ENCODE data around the gene CIDEC.
"Not testable (repeated sequence)": the region's sequence is repeated elsewhere in the genome, so short reads cannot be mapped to it uniquely, and the experiment has no call there.

- not testable (repeated sequence) for TF ChIP-seq POLR2A (IDR thresholded peaks at IDR 0.05; ENCODE audit: insufficient read depth in 1 of 2, low read depth in 2 of 2, low read length in 2 of 2); NRL (CRISPR knock-in tag; IDR thresholded peaks at IDR 0.05; ENCODE audit: borderline replicate concordance); CTCF (CRISPR knock-in tag; IDR thresholded peaks at IDR 0.05); HNF1B (CRISPR knock-in tag; IDR thresholded peaks at IDR 0.05); HCFC1 (IDR thresholded peaks at IDR 0.05; ENCODE audit: low read depth, low read length); GPBP1L1 (CRISPR knock-in tag; IDR thresholded peaks at IDR 0.05); RFX5 (IDR thresholded peaks at IDR 0.05; ENCODE audit: low read depth, low read length); BRCA1 (CRISPR knock-in tag; IDR thresholded peaks at IDR 0.05); MXD4 (CRISPR knock-in tag; IDR thresholded peaks at IDR 0.05); ZNF878 (CRISPR knock-in tag; IDR thresholded peaks at IDR 0.05); NONO (IDR thresholded peaks at IDR 0.05); NONO (CRISPR knock-in tag; conservative IDR thresholded peaks at IDR 0.05); ZBTB21 (CRISPR knock-in tag; IDR thresholded peaks at IDR 0.05); ZNF609 (CRISPR knock-in tag; IDR thresholded peaks at IDR 0.05; ENCODE audit: borderline replicate concordance); RFXANK (CRISPR knock-in tag; IDR thresholded peaks at IDR 0.05)
Measured at GRCh38 chr3:9851383-9851782, 28.7 kb downstream of the CIDEC start.

All from HepG2 (cell line).